GM12865 (cell line): ENCODE results near the gene TNFRSF9.

Experiments used
- DNase-seq: peaks from one replicate; pipeline ENCODE4 v3.0.0; 2010; ENCODE audit warnings: low read depth
- H3K4me3 ChIP-seq: 2 replicates; pipeline ENCODE4 v1.5.1; 2011; ENCODE audit warnings: mild to moderate bottlenecking, low read depth, low read length, control low read depth
- TF ChIP-seq, protein P1 (sequence below): IDR thresholded peaks from 2 replicates; pipeline ENCODE4 v1.5.1; 2011; ENCODE audit warnings: low read length, control low read depth, low read depth, inconsistent platforms; ENCODE audit not compliant: insufficient read depth; ENCODE audit errors: missing control alignments

Gene TNFRSF9

DNA sequence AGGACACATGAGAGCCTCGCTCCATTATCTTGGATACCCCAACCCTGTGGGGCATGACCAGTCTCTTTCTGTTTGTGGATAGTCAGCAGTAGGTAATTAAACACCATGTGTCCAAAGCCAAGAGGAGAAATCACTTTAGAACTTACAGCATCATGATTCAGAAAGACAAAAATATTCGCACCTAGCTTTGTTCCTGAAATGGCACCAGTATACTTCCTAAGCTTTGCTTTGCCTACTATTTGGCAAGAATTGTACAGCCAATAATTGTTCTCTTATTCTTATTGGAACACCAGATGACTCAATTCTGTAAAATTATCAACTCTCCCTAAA is 24.2 kb downstream of the TNFRSF9 start:
- no peak for DNase-seq
- no peak overlapping the region for H3K4me3 ChIP-seq
- TF ChIP-seq, protein P1, sequence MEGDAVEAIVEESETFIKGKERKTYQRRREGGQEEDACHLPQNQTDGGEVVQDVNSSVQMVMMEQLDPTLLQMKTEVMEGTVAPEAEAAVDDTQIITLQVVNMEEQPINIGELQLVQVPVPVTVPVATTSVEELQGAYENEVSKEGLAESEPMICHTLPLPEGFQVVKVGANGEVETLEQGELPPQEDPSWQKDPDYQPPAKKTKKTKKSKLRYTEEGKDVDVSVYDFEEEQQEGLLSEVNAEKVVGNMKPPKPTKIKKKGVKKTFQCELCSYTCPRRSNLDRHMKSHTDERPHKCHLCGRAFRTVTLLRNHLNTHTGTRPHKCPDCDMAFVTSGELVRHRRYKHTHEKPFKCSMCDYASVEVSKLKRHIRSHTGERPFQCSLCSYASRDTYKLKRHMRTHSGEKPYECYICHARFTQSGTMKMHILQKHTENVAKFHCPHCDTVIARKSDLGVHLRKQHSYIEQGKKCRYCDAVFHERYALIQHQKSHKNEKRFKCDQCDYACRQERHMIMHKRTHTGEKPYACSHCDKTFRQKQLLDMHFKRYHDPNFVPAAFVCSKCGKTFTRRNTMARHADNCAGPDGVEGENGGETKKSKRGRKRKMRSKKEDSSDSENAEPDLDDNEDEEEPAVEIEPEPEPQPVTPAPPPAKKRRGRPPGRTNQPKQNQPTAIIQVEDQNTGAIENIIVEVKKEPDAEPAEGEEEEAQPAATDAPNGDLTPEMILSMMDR = no peak

- DNase-seq = no peak
- TF ChIP-seq, protein P1 = no peak
- H3K4me3 ChIP-seq = no peak overlapping the region
Measured at GRCh38 chr1:7915826-7916500, 24.7 kb downstream of the TNFRSF9 start.

- H3K4me3 ChIP-seq = no peak overlapping the region
- no peak for DNase-seq
- TF ChIP-seq, protein P1 = no peak
Measured at GRCh38 chr1:7912743-7913557, 27.7 kb downstream of the TNFRSF9 start.

GRCh38 chr1:7912145-7912544 is 28.5 kb downstream of the TNFRSF9 start:
- TF ChIP-seq, protein P1 = no peak
- no peak for DNase-seq
- H3K4me3 ChIP-seq = no peak overlapping the region

DNA sequence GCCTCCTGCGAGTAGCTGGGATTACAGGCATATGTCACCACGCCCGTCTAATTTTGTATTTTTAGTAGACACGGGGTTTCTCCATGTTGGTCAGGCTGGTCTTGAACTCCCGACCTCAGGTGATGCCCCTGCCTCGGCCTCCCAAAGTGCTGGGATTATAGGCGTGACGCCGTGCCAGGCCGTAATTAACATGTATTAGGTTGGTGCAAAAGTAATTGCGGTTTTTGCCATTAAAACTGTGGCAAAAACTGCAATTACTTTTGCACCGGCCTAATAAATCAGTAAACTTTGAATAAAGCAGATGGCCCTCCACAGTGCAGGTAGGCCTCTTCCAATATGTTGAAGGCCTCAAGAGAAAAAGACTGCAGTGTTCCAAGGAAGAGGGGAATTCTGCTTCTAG is 35.4 kb downstream of the TNFRSF9 start:
- TF ChIP-seq, protein P1 = no peak
- no peak overlapping the region for H3K4me3 ChIP-seq

GRCh38 chr1:7902478-7903085 is 38.1 kb downstream of the TNFRSF9 start:
- DNase-seq = peak; percentile 61
- TF ChIP-seq, protein P1 = peak; percentile 78
- no peak overlapping the region for H3K4me3 ChIP-seq

More for the DNA sequence above, 35.4 kb downstream of the TNFRSF9 start:
- DNase-seq = no peak
